Gastroesophageal sphincter (tissue), 4 donors: ENCODE data around the gene LTBP1. TPM values are rescaled to one million over a fixed set of nuclear protein-coding genes. Genes with fewer than 3 reads are reported as not detected.
A peak's percentile ranks its signal among the peaks of the same experiment; 100 is the strongest.

Experiments
- ATAC-seq: fragments of 150-250 bp; one replicate; pipeline ENCODE4 v1.9.1; 2016; ENCODE audit warnings: mild to moderate bottlenecking, moderate library complexity
- H3K27ac ChIP-seq, 4 donors: fragments of 200-600 bp; sonication (generic) in 3 of 4; 1 replicate in 3 of 4; 2 replicates in 1 of 4; pipeline ENCODE4 v1.5.1; 2016 to 2019
- H3K27me3 ChIP-seq: fragments of 200-600 bp; sonication (generic); one replicate; pipeline ENCODE4 v1.5.1; 2019
- H3K36me3 ChIP-seq, 2 donors: fragments of 200-600 bp; sonication (generic); one replicate each; pipeline ENCODE4 v1.5.1; 2019; ENCODE audit warnings: control low read depth in 1 of 2
- H3K4me1 ChIP-seq, 3 donors: fragments of 200-600 bp; sonication (generic); 1 replicate in 2 of 3; 2 replicates in 1 of 3; pipeline ENCODE4 v1.5.1; 2016 to 2019; ENCODE audit warnings: control low read depth in 2 of 3
- H3K4me3 ChIP-seq, 2 donors: fragments of 200-600 bp; sonication (generic); one replicate each; pipeline ENCODE4 v1.5.1; 2019; ENCODE audit warnings: mild to moderate bottlenecking in 1 of 2, moderate library complexity in 1 of 2
- H3K9me3 ChIP-seq, 3 donors: fragments of 200-600 bp; sonication (generic); one replicate each; pipeline ENCODE4 v1.5.1; 2017 to 2019; ENCODE audit warnings: control low read depth in 2 of 3
- EP300 ChIP-seq: sonication (generic); formaldehyde crosslinking; IDR thresholded peaks from one replicate; pipeline ENCODE4 v1.6.1; 2017; ENCODE audit warnings: antibody characterized with exemption, mild to moderate bottlenecking
- POLR2A ChIP-seq, 2 donors: fragments of 450-650 bp; IDR thresholded peaks; one replicate each; pipeline ENCODE4 v1.6.1; 2017; ENCODE audit warnings: antibody characterized with exemption in 2 of 2, mild to moderate bottlenecking in 2 of 2, moderate library complexity in 1 of 2
- POLR2AphosphoS5 ChIP-seq: sonication (generic); formaldehyde crosslinking; IDR thresholded peaks from one replicate; pipeline ENCODE4 v1.6.1; 2017; ENCODE audit warnings: antibody characterized with exemption
- WGBS, 2 donors: methylation state at CpG; one replicate each; pipeline ENCODE4 v1.1.5; 2018; ENCODE audit warnings: low coverage in 1 of 2; 5-methylcytosine and 5-hydroxymethylcytosine counted together
- total RNA-seq, 4 donors: library from RNA; depleted of rRNA; stranded (reverse); fragments of >200 nt; gene quantifications; one replicate each; pipeline ENCODE4 v1.1.0, GENCODE V29; 2016
- TF ChIP-seq, protein P1 (sequence below), 4 experiments: fragments of 200-600 bp in 2 of 4; fragments of 450-650 bp in 2 of 4; sonication (generic) in 1 of 4; IDR thresholded peaks; one replicate each; pipeline ENCODE4 v1.5.1; 2017 to 2019; ENCODE audit warnings: antibody characterized with exemption in 4 of 4, mild to moderate bottlenecking in 2 of 4, moderate library complexity in 2 of 4

Gene LTBP1
- total RNA-seq, 4 donors from 2014 or later: 238 to 493 (median 378) TPM

GRCh38 chr2:33406622-33407021 lies 459.9 kb downstream of the LTBP1 start:
- no peaks in the 10 kb centered on the region for H3K27me3 ChIP-seq
- peaks cover 0 to 7% (median 0%) of the 10 kb centered on the region in 3 donors for H3K9me3 ChIP-seq
- no peak overlapping the region for H3K4me3 ChIP-seq
- no peak for ATAC-seq
- H3K27ac ChIP-seq: no peak overlapping the region
- TF ChIP-seq, protein P1, sequence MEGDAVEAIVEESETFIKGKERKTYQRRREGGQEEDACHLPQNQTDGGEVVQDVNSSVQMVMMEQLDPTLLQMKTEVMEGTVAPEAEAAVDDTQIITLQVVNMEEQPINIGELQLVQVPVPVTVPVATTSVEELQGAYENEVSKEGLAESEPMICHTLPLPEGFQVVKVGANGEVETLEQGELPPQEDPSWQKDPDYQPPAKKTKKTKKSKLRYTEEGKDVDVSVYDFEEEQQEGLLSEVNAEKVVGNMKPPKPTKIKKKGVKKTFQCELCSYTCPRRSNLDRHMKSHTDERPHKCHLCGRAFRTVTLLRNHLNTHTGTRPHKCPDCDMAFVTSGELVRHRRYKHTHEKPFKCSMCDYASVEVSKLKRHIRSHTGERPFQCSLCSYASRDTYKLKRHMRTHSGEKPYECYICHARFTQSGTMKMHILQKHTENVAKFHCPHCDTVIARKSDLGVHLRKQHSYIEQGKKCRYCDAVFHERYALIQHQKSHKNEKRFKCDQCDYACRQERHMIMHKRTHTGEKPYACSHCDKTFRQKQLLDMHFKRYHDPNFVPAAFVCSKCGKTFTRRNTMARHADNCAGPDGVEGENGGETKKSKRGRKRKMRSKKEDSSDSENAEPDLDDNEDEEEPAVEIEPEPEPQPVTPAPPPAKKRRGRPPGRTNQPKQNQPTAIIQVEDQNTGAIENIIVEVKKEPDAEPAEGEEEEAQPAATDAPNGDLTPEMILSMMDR (IDR thresholded peaks at IDR 0.05): no peak
- TF ChIP-seq POLR2A (IDR thresholded peaks at IDR 0.05) (no peak), POLR2AphosphoS5 (no peak), EP300 (no peak)
- H3K4me1 ChIP-seq: no peaks in the 10 kb centered on the region
- no peaks in the 10 kb centered on the region for H3K36me3 ChIP-seq
- WGBS, 2 donors: 21 to 40% methylated on average over 2 of the region's 2 CpGs

DNA sequence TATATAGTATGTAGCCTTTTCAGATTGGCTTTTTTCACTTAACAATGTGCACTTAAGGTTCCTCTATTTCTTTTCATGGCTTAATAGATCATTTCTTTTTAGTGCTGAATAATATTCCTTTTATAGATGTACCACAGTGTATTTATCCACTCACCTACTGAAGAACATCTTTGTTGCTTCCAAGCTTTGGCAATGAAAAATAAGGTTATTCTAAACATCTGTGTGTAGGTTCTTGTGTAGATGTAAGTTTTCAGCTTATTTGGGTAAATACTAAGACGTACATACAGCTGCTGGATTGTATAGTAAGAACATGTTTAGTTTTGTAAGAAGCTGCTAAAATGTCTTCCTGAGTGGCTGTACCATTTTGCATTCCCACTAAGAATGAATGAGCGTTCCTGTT lies 461.4 kb downstream of the LTBP1 start:
- H3K4me1 ChIP-seq: no peaks in the 10 kb centered on the region
- no peak for ATAC-seq
- TF ChIP-seq POLR2AphosphoS5: no peak
- TF ChIP-seq, protein P1 (IDR thresholded peaks at IDR 0.05): no peak
- no peak for TF ChIP-seq POLR2A (IDR thresholded peaks at IDR 0.05)
- no peak for TF ChIP-seq EP300
- H3K27me3 ChIP-seq: no peaks in the 10 kb centered on the region
- H3K36me3 ChIP-seq: no peaks in the 10 kb centered on the region
- peaks cover 0 to 7% (median 0%) of the 10 kb centered on the region in 3 donors for H3K9me3 ChIP-seq
- H3K4me3 ChIP-seq: no peak overlapping the region
- H3K27ac ChIP-seq: no peak overlapping the region
- 100% methylated on average over 2 of the region's 2 CpGs for WGBS, 2 donors

- no peak overlapping the region for H3K4me3 ChIP-seq
- 88 to 100% methylated on average over 1 of the region's 1 CpG for WGBS, 2 donors
- peaks cover 0 to 7% (median 0%) of the 10 kb centered on the region in 3 donors for H3K9me3 ChIP-seq
- H3K36me3 ChIP-seq: no peaks in the 10 kb centered on the region
- H3K27ac ChIP-seq: no peak overlapping the region
- H3K4me1 ChIP-seq: no peaks in the 10 kb centered on the region
- ATAC-seq: no peak
- TF ChIP-seq, protein P1 (IDR thresholded peaks at IDR 0.05): no peak
- no peak for TF ChIP-seq EP300
- TF ChIP-seq POLR2AphosphoS5: no peak
- TF ChIP-seq POLR2A (IDR thresholded peaks at IDR 0.05): no peak
- no peaks in the 10 kb centered on the region for H3K27me3 ChIP-seq
Measured at GRCh38 chr2:33409417-33409955, 462.7 kb downstream of the LTBP1 start.

DNA sequence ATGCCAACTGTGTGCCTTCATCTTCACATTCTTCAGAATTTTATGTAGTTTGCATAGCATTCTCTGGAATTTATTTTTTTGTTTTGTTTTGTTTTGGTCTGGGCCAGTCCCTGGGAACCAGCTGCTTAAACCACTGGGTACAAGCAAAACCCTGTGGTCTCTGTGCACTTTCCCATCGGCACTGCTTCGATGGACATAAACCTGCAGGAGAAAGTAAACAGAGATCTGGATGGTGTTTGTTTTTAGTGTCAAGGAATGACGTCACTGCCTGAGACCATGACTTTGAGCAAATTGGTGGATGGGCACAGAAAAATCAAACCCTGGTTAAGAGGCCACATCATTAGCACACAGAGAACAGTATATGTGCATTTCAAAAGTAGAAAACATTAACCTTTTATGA lies 465.0 kb downstream of the LTBP1 start:
- no peak for TF ChIP-seq POLR2AphosphoS5
- Histone ChIP-seq H3K4me1 (no peaks in the 10 kb centered on the region), H3K27ac (no peak overlapping the region), H3K9me3 (peaks cover 0 to 7% (median 0%) of the 10 kb centered on the region in 3 donors), H3K27me3 (no peaks in the 10 kb centered on the region), H3K4me3 (no peak overlapping the region), H3K36me3 (no peaks in the 10 kb centered on the region)
- WGBS, 2 donors: 38 to 43% methylated on average over 1 to 2 of the region's 3 CpGs
- ATAC-seq: no peak

GRCh38 chr2:33412920-33413319 lies 466.2 kb downstream of the LTBP1 start:
- Histone ChIP-seq H3K27me3 (no peaks in the 10 kb centered on the region), H3K4me1 (no peaks in the 10 kb centered on the region), H3K27ac (no peak overlapping the region), H3K4me3 (no peak overlapping the region), H3K36me3 (no peaks in the 10 kb centered on the region), H3K9me3 (peaks cover 0 to 6% (median 0%) of the 10 kb centered on the region in 3 donors)
- 7 to 38% methylated on average over 1 of the region's 1 CpG for WGBS, 2 donors
- no peak for ATAC-seq
- TF ChIP-seq, protein P1 (IDR thresholded peaks at IDR 0.05): peak in 3 of 4 experiments; percentile 34 to 52 (median 35)
- TF ChIP-seq POLR2AphosphoS5: no peak
